Uterus (tissue), 4 donors: Measurements from ENCODE around the gene RSBN1L. TPM values are rescaled to one million over a fixed set of nuclear protein-coding genes. Genes with fewer than 3 reads are reported as not detected.
A peak's percentile ranks its signal among the peaks of the same experiment; 100 is the strongest.
"Not testable (repeated sequence)": the region's sequence is repeated elsewhere in the genome, so short reads cannot be mapped to it uniquely, and the experiment has no call there.

Experiments
- DNase-seq, 2 donors: peaks; one replicate each; pipeline ENCODE4 v3.0.0-alpha.2; 2019 to 2020
- H3K27ac ChIP-seq, 2 donors: fragments of 200-600 bp; sonication (generic); 1 replicate in 1 of 2; 2 replicates in 1 of 2; pipeline ENCODE4 v1.5.1; 2016 to 2018
- H3K27me3 ChIP-seq, 2 donors: fragments of 200-600 bp; sonication (generic); one replicate each; pipeline ENCODE4 v1.5.1; 2018 to 2019; ENCODE audit warnings: control low read depth in 1 of 2
- H3K36me3 ChIP-seq, 2 donors: fragments of 200-600 bp; sonication (generic); one replicate each; pipeline ENCODE4 v1.5.1; 2019; ENCODE audit warnings: control low read depth in 1 of 2
- H3K4me1 ChIP-seq, 2 donors: fragments of 200-600 bp; sonication (generic); one replicate each; pipeline ENCODE4 v1.5.1; 2018 to 2019; ENCODE audit warnings: control low read depth in 1 of 2
- H3K4me3 ChIP-seq, 2 donors: fragments of 200-600 bp; sonication (generic); 1 replicate in 1 of 2; 2 replicates in 1 of 2; pipeline ENCODE4 v1.5.1; 2018 to 2019; ENCODE audit warnings: mild to moderate bottlenecking in 1 of 2
- H3K9me3 ChIP-seq, 2 donors: fragments of 200-600 bp; sonication (generic); one replicate each; pipeline ENCODE4 v1.5.1; 2019; ENCODE audit warnings: control low read depth in 1 of 2
- CTCF ChIP-seq, 4 experiments: fragments of 200-600 bp in 2 of 4; fragments of 450-650 bp in 2 of 4; sonication (generic) in 2 of 4; IDR thresholded peaks; one replicate each; pipeline ENCODE4 v1.5.1; 2016 to 2019; ENCODE audit warnings: antibody characterized with exemption in 4 of 4, mild to moderate bottlenecking in 2 of 4, moderate library complexity in 1 of 4
- POLR2A ChIP-seq, 2 donors: fragments of 450-650 bp; IDR thresholded peaks; one replicate each; pipeline ENCODE4 v1.6.1; 2016; ENCODE audit warnings: antibody characterized with exemption in 2 of 2, mild to moderate bottlenecking in 1 of 2, moderate library complexity in 1 of 2
- intact Hi-C: fragments of 100-400 bp; cut with DNase I; formaldehyde crosslinking; loops from one replicate; pipeline ENCODE4 v1.15.1; 2023; ENCODE audit warnings: low total_unique reads
- total RNA-seq, 4 donors: library from RNA; depleted of rRNA in 3 of 4; stranded (reverse); fragments of >200 nt in 3 of 4; gene quantifications; one replicate each; pipeline versions ENCODE4 v1.1.0 to v1.2.4, GENCODE V29; 2014 to 2023
- donor health status: DM: yes; HTN: yes; CAD: no.

The RSBN1L gene
- total RNA-seq, 4 donors from 2014 or later, result 25.1 to 55.7 (median 42.5) TPM

DNA sequence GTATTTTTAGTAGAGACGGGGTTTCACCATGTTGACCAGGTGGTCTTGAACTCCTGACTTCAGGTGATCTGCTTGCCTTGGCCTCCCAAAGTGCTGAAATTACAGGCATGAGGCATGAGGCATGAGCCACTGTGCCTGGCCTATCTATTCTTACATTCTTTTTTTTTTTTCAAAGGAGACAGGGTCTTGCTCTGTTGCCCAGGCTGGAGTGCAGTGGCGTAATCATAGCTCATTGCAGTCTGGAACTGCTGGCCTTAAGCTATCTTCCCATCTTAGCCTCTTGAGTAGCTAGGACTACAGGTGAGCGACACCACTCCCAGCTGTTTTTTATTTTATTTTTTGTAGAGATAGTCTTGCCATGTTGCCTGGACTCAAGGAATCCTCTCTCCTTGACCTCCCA is 20.5 kb downstream of the RSBN1L start:
- no peak for TF ChIP-seq POLR2A (IDR thresholded peaks at IDR 0.05)
- no peak for TF ChIP-seq CTCF (IDR thresholded peaks at IDR 0.05)
- H3K4me3 ChIP-seq, result no peak overlapping the region
- H3K4me1 ChIP-seq, result no peaks in the 10 kb centered on the region
- no peaks in the 10 kb centered on the region for H3K36me3 ChIP-seq
- H3K9me3 ChIP-seq, result no peaks in the 10 kb centered on the region
- no peaks in the 10 kb centered on the region for H3K27me3 ChIP-seq
- intact Hi-C loops, result no loop called here
- H3K27ac ChIP-seq, result no peak overlapping the region
- no peak for DNase-seq

DNA sequence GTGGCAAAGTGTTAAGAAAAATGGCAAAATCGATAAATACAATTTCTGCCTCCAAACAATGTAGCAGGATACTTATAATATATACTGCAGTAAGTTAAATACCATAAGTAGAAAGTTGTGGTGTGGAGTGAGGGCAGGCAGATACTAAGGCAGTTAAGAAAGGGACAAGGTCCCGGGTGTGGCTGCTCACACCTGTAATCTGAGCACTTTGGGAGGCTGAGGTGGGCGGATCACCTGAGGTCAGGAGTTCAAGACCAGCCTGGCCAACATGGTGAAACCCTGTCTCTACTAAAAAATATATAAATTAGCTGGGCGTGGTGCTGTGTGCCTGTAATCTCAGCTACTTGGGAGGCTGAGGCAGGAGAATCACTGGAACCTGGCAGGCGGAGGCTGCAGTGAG is 21.3 kb downstream of the RSBN1L start:
- intact Hi-C loops, result not testable (repeated sequence)

DNA sequence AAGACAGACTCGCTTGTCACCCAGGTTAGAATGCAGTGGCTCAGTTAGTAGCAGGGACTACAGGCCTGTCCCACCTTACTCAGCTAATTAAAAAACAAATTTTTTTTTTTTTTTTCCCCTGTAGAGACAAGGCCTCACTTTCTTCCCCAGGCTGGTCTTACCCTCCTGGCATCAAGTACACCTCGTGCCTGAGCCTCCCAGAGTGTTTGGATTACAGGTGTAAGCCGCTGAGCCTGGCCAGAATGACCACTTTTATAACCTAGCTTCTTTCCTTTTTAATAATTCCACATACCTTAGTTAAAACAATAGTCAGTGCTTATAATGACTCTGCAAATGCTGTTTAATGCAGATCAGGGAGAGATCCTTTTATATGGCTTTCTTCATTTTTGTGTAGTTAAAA is 31.3 kb downstream of the RSBN1L start:
- intact Hi-C loops, result no loop called here
- TF ChIP-seq POLR2A (IDR thresholded peaks at IDR 0.05) (no peak), CTCF (IDR thresholded peaks at IDR 0.05) (no peak)
- no peak overlapping the region for H3K4me3 ChIP-seq
- H3K4me1 ChIP-seq, result no peaks in the 10 kb centered on the region
- H3K36me3 ChIP-seq, result no peaks in the 10 kb centered on the region
- no peak for DNase-seq
- H3K27me3 ChIP-seq, result no peaks in the 10 kb centered on the region
- H3K27ac ChIP-seq, result peak overlapping the region in 1 of 2 donors; percentile 62
- H3K9me3 ChIP-seq, result no peaks in the 10 kb centered on the region

More for the DNA sequence above, 21.3 kb downstream of the RSBN1L start:
- not testable (repeated sequence) for H3K27me3 ChIP-seq, H3K4me1 ChIP-seq, H3K36me3 ChIP-seq, H3K27ac ChIP-seq, H3K9me3 ChIP-seq, DNase-seq, H3K4me3 ChIP-seq

DNA sequence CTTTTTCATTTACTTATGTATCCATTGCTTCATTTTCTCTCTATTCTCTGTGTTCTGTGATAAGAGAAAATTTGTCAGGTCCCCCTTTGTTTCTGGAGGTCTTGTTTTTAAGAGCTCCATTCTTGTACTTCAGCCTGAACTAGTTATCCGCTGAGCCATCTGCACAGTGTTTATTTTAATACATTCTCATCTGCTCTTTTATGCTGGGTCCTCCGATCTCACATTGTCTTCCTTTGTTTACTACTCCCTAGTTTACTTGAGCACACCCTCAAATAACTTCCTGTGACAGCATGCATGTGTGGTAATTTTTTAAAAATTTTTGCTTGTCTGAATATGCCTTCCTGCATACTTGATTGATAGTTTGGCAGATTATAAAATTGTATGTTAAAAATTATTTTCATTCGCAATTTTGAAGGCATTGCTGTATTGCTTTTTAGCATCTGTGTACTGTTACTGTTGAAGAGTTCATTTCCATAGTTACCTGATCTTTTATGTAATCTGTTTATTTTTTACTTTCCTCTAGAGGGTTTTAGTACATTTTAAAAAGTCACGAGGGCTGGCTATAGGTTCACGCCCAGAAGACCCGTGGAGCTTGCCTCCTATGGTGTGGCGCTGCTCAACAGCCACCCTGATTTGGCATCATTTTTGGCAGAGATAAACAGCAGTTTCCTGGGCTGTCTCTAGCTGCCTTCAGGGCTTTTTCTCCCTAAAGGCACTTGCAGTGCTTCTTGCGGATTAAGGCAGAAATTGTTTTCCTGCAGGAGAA is 31.9 kb downstream of the RSBN1L start:
- Histone ChIP-seq H3K27ac (peak overlapping the region in 1 of 2 donors; percentile 62), H3K4me1 (no peaks in the 10 kb centered on the region), H3K27me3 (no peaks in the 10 kb centered on the region), H3K36me3 (no peaks in the 10 kb centered on the region), H3K4me3 (no peak overlapping the region), H3K9me3 (no peaks in the 10 kb centered on the region)
- TF ChIP-seq CTCF (IDR thresholded peaks at IDR 0.05) (no peak), POLR2A (IDR thresholded peaks at IDR 0.05) (no peak)
- no peak for DNase-seq
- intact Hi-C loops, result no loop called here

DNA sequence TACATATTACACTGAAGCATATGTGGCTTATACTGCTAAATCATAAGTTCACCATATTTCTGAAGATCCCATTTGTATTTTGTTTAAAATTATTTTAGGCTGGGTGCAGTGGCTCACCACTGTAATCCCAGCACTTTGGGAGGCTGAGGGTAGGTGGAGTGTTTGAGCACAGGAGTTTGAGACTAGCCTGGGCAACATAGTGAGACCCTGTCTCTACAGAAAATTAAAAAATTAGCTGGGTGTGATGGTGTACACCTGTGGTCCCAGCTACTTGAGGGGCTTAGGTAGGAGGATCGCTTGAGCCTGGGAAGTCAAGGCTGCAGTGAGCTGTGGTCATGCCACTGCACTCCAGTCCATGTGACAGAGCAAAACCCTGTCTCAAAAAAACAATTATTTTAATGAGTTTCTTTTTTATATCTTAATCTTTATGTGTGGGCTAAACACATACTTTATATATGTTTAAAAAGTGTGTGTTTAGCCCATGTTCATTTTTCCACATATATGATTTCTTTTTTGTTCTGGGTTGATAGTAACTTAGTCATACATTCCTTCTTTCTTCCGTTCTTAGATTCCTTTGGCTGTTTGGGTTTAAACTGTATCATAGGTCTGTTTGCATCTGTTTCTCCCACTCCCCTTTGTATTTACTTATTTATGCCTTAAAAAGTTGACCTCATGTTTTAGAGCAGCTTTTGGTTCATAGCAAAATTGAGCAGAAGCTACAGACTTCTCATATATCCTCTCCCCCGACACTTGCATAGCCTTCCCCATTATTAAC is 33.5 kb downstream of the RSBN1L start:
- Histone ChIP-seq H3K4me3 (no peak overlapping the region), H3K4me1 (no peaks in the 10 kb centered on the region), H3K27ac (no peak overlapping the region), H3K36me3 (no peaks in the 10 kb centered on the region), H3K27me3 (no peaks in the 10 kb centered on the region), H3K9me3 (no peaks in the 10 kb centered on the region)
- intact Hi-C loops, result no loop called here
- TF ChIP-seq CTCF (IDR thresholded peaks at IDR 0.05), result no peak
- TF ChIP-seq POLR2A (IDR thresholded peaks at IDR 0.05), result no peak
- DNase-seq, result no peak
